ENCODE data around the gene SMIM7.
"Not testable (repeated sequence)": the region's sequence is repeated elsewhere in the genome, so short reads cannot be mapped to it uniquely, and the experiment has no call there.

Gene SMIM7

GRCh38 chr19:16654140-16654539 lies 5.8 kb downstream of the SMIM7 start:
- DNase-seq = no peak

- DNase-seq = no peak
These were observed 7.1 kb downstream of the SMIM7 start for GRCh38 chr19:16652854-16653253.

DNA sequence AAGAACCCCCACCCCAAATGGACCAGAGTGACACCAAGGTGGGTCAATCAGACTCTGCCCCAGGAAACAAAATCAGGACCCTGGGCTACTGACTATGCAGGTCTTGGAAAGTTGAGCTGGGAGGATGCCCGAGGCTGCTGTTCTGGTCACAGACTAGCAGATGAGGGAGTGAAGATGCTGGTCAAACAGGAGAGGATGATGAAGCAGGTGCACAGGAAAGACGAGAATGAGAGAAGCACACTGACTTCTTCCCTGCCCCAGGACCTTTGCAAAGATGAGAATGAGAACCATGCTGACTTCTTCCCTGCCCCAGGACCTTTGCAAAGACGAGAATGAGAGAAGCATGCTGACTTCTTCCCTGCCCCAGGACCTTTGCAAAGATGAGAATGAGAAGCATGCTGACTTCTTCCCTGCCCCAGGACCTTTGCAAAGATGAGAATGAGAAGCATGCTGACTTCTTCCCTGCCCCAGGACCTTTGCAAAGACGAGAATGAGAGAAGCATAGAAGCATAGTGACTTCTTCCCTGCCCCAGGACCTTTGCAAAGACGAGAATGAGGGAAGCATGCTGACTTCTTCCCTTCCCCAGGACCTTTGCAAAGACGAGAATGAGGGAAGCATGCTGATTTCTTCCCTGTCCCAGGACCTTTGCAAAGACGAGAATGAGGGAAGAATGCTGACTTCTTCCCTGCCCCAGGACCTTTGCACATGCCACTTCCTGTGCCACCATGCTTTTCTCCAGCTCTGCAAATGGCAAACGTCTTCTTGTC lies 8.3 kb downstream of the SMIM7 start:
- not testable (repeated sequence) for DNase-seq

- DNase-seq = no peak
These were observed 9.1 kb downstream of the SMIM7 start for GRCh38 chr19:16650821-16651220.

DNA sequence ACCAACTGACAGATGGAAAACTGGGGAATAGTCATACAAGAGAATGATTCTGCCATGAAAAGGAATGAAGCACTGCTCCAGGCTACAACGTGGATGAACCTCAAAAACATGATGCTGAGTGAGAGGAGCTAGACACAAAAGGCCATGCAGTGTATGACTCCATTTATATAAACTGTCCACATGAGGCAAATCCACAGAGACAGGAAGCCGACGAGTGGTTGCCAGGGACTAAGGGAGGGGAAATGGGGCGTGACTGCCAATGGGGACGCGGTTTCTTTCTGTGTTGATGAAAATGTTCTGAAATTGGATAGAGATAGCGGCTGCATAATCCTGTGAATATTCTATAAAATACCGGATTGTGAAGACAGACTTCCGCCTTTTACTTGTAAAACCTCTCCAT lies 10.2 kb downstream of the SMIM7 start:
- no peak for DNase-seq

DNA sequence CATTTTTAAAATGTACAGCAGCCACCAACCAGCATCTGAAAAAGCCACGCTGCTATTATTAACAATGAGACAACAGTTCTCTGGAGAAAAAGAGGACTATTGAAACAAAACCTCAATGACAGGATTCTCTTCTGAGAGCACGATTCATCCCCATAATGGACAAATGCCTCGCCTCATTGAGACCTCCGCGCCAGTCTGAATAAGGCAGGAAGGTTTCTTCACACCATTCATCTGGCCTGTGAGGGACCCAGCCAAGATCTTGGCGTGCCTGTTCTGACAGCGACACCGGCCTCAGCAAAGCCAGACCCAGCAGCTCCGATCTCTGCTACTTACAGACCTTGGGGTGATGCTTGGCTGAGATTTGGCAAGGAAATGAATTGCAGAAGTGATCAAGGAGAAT lies 14.8 kb downstream of the SMIM7 start:
- no peak for DNase-seq

DNA sequence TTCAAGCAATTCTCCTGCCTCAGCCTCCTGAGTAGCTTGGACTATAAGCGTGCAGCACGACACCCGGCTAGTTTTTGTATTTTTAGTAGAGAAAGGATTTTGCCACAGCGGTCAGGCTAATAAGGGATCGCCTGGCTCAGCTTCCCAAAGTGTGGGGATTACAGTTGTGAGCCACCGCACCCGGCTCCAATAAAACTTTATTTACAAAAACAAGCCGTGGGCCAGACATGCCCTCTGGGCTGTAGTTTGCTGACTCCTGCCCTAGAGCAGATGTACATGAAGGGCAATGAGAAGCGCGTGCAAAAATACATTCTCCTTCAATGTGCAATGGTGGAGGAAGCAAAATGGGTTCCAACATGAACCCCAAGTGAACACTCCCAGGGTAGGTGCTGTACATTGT lies 18.2 kb downstream of the SMIM7 start:
- no peak for DNase-seq

GRCh38 chr19:16640951-16641350 lies 19.0 kb downstream of the SMIM7 start:
- DNase-seq = no peak

GRCh38 chr19:16638666-16639065 lies 21.3 kb downstream of the SMIM7 start:
- no peak for DNase-seq

DNA sequence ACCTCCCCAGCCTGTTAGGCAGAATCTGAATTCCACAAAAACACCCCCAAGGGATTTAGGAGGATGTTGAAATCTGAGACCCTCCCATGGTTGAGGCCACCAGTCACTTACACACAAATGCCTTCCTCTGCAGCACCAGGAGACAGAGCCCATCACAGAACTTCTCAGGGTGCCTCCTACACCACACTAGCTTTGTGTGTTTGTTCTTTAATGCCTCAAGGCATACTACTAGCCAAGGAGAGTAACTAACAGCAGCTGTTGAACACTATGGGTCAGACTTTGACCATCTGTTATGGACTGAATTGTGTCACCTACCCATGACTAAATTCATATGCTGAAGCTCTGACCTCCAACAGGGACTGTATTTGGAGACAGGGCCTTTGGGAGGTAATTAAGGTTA lies 22.4 kb downstream of the SMIM7 start:
- DNase-seq = no peak

- DNase-seq = no peak
These were observed 28.5 kb downstream of the SMIM7 start for GRCh38 chr19:16631465-16631864.

DNA sequence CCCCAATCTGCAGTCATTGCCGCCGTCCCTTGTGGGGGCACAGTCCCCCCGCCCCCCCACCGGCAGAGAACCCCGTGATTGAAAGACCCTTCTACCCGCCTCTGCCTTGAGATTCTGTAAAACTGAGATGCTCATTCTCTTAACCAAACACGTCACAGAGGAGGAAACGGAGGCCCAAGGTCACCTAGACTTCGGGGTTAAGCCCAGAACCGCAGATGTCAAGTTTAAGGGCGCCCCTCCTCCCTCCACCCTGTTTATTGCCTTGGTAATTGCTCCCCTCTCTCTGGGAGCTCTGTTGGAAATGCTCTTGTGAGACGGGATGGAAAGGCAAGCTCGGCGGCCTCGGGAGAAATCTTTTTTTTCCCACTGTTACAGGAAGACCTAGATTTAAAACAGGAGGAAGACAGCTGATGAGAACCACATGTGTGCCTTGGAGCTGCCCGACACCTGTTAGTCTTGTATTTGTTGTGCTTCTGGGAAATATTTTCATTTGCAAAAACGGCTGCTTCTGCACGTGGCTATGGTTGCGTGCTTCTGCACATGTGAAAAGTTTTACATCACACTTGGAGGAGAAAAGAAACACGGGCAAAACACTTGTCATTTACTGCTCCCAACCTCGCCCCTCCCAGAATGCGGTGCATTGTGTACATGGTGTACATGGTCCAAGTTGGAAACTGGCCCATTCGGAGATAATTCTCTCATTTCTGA lies 30.8 kb downstream of the SMIM7 start:
- DNase-seq = no peak

GRCh38 chr19:16628183-16628983 lies 31.6 kb downstream of the SMIM7 start, which contains the start of gene MED26:
TSS of gene MED26 (minus strand) at chr19:16628204. CDS start at chr19:16627943, 261 bp downstream.
- peak; percentile 94 to 95 for DNase-seq

DNA sequence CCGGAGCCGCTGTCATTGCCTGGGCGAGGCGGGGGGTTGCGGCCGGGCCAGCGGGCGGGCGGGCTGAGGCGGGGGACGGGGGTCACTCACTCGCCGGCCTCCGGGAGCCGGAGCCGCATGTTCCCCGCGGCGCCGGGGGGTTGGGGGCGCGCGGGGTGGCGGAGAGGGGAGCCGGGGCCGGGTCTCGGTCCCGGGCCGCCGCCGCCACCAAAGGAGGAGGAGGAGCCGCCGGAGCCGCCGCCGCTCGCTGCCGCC lies 32.1 kb downstream of the SMIM7 start:
- DNase-seq = no peak

DNA sequence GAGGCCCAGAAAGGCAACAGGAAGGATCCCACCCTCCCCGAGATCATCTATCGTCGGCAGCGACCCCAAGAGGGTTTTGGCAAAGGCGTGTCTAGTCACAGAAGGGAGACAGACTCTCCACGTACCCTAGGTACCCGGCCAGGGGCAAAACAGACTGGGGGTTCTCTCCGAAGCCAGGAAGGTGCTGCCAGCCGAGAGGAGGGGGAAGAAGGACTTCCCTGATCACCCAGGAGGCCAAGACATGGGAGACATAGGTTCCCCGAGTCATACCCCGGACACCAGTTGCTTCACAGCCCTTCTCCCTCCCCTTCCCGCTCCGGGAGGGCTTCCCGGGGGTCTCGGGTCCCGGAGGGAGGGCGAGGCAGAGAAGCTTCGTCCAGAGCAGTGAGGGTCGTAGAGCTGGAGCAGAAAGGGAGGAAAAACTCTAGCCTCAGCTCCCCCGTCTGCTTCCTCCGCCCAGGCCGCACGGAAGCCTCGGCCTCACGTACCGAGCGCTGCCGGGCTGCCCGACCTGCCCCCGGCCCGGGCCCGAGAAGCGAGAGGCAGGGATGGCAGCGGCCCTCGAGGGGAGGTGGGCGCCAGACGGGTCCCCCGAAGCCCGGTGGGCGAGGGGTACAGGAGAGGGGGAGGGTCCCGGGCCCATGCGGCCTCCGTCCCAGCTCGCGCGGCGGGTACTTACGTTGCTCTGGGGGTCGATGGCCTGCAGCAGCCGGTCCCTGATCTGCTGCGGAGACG lies 32.6 kb downstream of the SMIM7 start:
- no peak for DNase-seq

DNA sequence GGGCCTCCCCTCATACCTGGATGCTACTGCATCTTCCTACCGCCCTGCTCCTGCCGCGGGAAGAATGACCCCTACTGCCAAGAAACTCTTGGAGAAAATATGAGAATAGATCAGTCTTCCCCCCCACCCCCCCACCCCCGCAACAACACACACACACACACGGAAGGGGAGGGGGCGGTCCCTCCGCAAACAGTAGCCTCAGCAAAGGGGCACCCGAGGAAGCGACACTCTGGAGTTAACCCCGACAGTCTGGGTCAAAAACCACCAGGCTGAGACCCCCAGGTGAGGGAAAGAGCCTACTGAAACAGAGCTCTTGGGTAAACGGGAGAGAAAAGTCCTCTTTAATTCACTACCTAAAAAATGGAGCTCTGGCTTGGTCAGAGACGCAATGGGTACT lies 33.1 kb downstream of the SMIM7 start:
- no peak for DNase-seq

GRCh38 chr19:16625163-16625958 lies 34.6 kb downstream of the SMIM7 start:
- DNase-seq = no peak

GRCh38 chr19:16624236-16624635 lies 35.7 kb downstream of the SMIM7 start:
- no peak for DNase-seq

GRCh38 chr19:16623576-16623975 lies 36.4 kb downstream of the SMIM7 start:
- no peak for DNase-seq

GRCh38 chr19:16623066-16623465 lies 36.9 kb downstream of the SMIM7 start:
- DNase-seq = no peak

GRCh38 chr19:16621165-16621800 lies 38.7 kb downstream of the SMIM7 start:
- DNase-seq = no peak

DNA sequence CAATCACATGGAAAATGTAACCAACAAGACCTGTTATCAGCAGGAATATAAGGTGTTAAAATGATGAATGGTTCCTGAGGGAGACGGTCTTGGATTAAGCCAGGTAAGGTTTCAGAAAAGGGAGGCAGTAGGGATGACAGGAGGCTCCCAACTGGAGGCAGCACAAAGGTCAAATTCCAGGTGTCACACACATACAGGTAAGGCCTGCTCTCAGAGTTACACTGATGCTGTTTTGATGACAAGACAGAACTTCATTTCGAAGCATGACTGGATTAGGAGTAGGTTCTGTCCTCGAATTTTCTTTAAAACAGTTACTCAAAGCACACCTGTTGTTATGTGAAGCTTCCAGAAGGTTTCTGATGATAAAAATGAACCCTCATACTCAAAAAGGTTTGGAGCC lies 39.4 kb downstream of the SMIM7 start:
- no peak for DNase-seq
